Measurements from ENCODE around the gene MUS81.

The MUS81 gene

GRCh38 chr11:65882120-65883057 is 22.2 kb downstream of the MUS81 start:
- no peak overlapping the region for H3K4me3 ChIP-seq (ENCODE audit: low read length)
- TF ChIP-seq CTCF (conservative IDR thresholded peaks at IDR 0.05; ENCODE audit: low read length) = no peak
- no peak for DNase-seq (ENCODE audit: low read depth)

- no peak overlapping the region for H3K4me3 ChIP-seq (ENCODE audit: low read length)
- no peak for TF ChIP-seq CTCF (conservative IDR thresholded peaks at IDR 0.05; ENCODE audit: low read length)
- DNase-seq (ENCODE audit: low read depth) = no peak
Observed at GRCh38 chr11:65883058-65883761, 23.0 kb downstream of the MUS81 start.

GRCh38 chr11:65883786-65884715 is 23.8 kb downstream of the MUS81 start:
- no peak for DNase-seq (ENCODE audit: low read depth)
- no peak overlapping the region for H3K4me3 ChIP-seq (ENCODE audit: low read length)
- TF ChIP-seq CTCF (conservative IDR thresholded peaks at IDR 0.05; ENCODE audit: low read length) = no peak

- TF ChIP-seq CTCF (conservative IDR thresholded peaks at IDR 0.05; ENCODE audit: low read length) = peak; percentile 98
- peak; percentile 67 for DNase-seq (ENCODE audit: low read depth)
- no peak overlapping the region for H3K4me3 ChIP-seq (ENCODE audit: low read length)
Observed at GRCh38 chr11:65884716-65885092, 24.5 kb downstream of the MUS81 start.

- no peak for TF ChIP-seq CTCF (conservative IDR thresholded peaks at IDR 0.05; ENCODE audit: low read length)
- DNase-seq (ENCODE audit: low read depth) = no peak
- H3K4me3 ChIP-seq (ENCODE audit: low read length) = no peak overlapping the region
Observed at GRCh38 chr11:65885231-65885630, 25.0 kb downstream of the MUS81 start.

- DNase-seq (ENCODE audit: low read depth) = no peak
- no peak for TF ChIP-seq CTCF (conservative IDR thresholded peaks at IDR 0.05; ENCODE audit: low read length)
- no peak overlapping the region for H3K4me3 ChIP-seq (ENCODE audit: low read length)
Observed at GRCh38 chr11:65885808-65886536, 25.7 kb downstream of the MUS81 start.

Data from AG10803 (cell line).